ENCODE measurements around the gene EXT2.

Gene EXT2

GRCh38 chr11:44095506-44096359 is at the start of gene EXT2:
Gene EXT2, plus strand, starts transcription at chr11:44095678. Its CDS starts 12,035 bp downstream, at chr11:44107713.
- no peaks in the 10 kb centered on the region for H3K36me3 ChIP-seq (ENCODE audit: control insufficient read depth, insufficient read depth, low read length)
- no peaks in the 10 kb centered on the region for H3K27me3 ChIP-seq (ENCODE audit: control insufficient read depth, insufficient read depth, low read length)
- H3K4me1 ChIP-seq (ENCODE audit: control insufficient read depth, insufficient read depth, low read length): peaks cover 11% of the 10 kb centered on the region
- peak within 1 kb of the TSS; percentile 64 for H3K4me3 ChIP-seq (ENCODE audit: low read length)
- peak within 1 kb of the TSS; percentile 82 for H3K9ac ChIP-seq (ENCODE audit: low read length)
- no peaks in the 10 kb centered on the region for H3K9me3 ChIP-seq (ENCODE audit: control insufficient read depth, low read length)

- Histone ChIP-seq H3K9me3 (ENCODE audit: control insufficient read depth, low read length) (no peaks in the 10 kb centered on the region), H3K36me3 (ENCODE audit: control insufficient read depth, insufficient read depth, low read length) (no peaks in the 10 kb centered on the region), H3K9ac (ENCODE audit: low read length) (no peak overlapping the region), H3K27me3 (ENCODE audit: control insufficient read depth, insufficient read depth, low read length) (peaks cover 2% of the 10 kb centered on the region), H3K4me3 (ENCODE audit: low read length) (no peak overlapping the region), H3K4me1 (ENCODE audit: control insufficient read depth, insufficient read depth, low read length) (no peaks in the 10 kb centered on the region)
Measured at GRCh38 chr11:44046182-44046581, 49.3 kb upstream of the EXT2 start.

DNA sequence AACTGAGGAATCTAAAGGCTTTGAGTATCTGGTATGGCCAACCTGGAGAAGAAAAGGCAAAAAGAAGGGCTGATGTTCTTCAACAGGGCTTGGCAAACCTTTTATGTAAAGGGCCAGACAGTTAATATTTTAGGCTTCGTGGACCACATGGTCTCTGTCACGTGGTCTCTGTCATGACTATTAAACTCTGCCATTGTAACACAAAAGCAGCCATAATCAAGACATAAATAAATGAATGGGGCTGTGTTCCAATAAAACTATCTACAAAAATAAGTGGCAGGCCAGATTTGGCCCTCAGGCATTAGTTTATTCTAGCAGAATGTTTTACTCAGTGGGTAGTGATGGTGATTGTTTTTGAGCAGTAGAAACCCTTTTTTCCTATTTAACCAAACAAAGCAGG is 48.2 kb upstream of the EXT2 start:
- no peak overlapping the region for H3K9ac ChIP-seq (ENCODE audit: low read length)
- peaks cover 2% of the 10 kb centered on the region for H3K27me3 ChIP-seq (ENCODE audit: control insufficient read depth, insufficient read depth, low read length)
- H3K4me3 ChIP-seq (ENCODE audit: low read length): no peak overlapping the region
- no peaks in the 10 kb centered on the region for H3K36me3 ChIP-seq (ENCODE audit: control insufficient read depth, insufficient read depth, low read length)
- H3K4me1 ChIP-seq (ENCODE audit: control insufficient read depth, insufficient read depth, low read length): no peaks in the 10 kb centered on the region
- H3K9me3 ChIP-seq (ENCODE audit: control insufficient read depth, low read length): no peaks in the 10 kb centered on the region

- H3K9me3 ChIP-seq (ENCODE audit: control insufficient read depth, low read length): no peaks in the 10 kb centered on the region
- H3K9ac ChIP-seq (ENCODE audit: low read length): no peak within 1 kb of the TSS
- H3K4me3 ChIP-seq (ENCODE audit: low read length): no peak within 1 kb of the TSS
- peaks cover 2% of the 10 kb centered on the region for H3K27me3 ChIP-seq (ENCODE audit: control insufficient read depth, insufficient read depth, low read length)
- no peaks in the 10 kb centered on the region for H3K36me3 ChIP-seq (ENCODE audit: control insufficient read depth, insufficient read depth, low read length)
- H3K4me1 ChIP-seq (ENCODE audit: control insufficient read depth, insufficient read depth, low read length): no peaks in the 10 kb centered on the region
Measured at GRCh38 chr11:44047931-44048431, 47.5 kb upstream of the EXT2 start, which contains the start of gene ACCSL. Gene ACCSL, plus strand, starts transcription at chr11:44047981. Its CDS starts 56 bp downstream, at chr11:44048037.

GRCh38 chr11:44049832-44050231 is 45.6 kb upstream of the EXT2 start:
- H3K4me1 ChIP-seq (ENCODE audit: control insufficient read depth, insufficient read depth, low read length): no peaks in the 10 kb centered on the region
- H3K27me3 ChIP-seq (ENCODE audit: control insufficient read depth, insufficient read depth, low read length): peaks cover 2% of the 10 kb centered on the region
- H3K9ac ChIP-seq (ENCODE audit: low read length): no peak overlapping the region
- no peak overlapping the region for H3K4me3 ChIP-seq (ENCODE audit: low read length)
- H3K9me3 ChIP-seq (ENCODE audit: control insufficient read depth, low read length): no peaks in the 10 kb centered on the region
- no peaks in the 10 kb centered on the region for H3K36me3 ChIP-seq (ENCODE audit: control insufficient read depth, insufficient read depth, low read length)

GRCh38 chr11:44051171-44051570 is 44.3 kb upstream of the EXT2 start:
- H3K36me3 ChIP-seq (ENCODE audit: control insufficient read depth, insufficient read depth, low read length): no peaks in the 10 kb centered on the region
- H3K27me3 ChIP-seq (ENCODE audit: control insufficient read depth, insufficient read depth, low read length): no peaks in the 10 kb centered on the region
- H3K4me3 ChIP-seq (ENCODE audit: low read length): no peak overlapping the region
- H3K9me3 ChIP-seq (ENCODE audit: control insufficient read depth, low read length): no peaks in the 10 kb centered on the region
- H3K4me1 ChIP-seq (ENCODE audit: control insufficient read depth, insufficient read depth, low read length): no peaks in the 10 kb centered on the region
- H3K9ac ChIP-seq (ENCODE audit: low read length): no peak overlapping the region

- Histone ChIP-seq H3K4me3 (ENCODE audit: low read length) (no peak overlapping the region), H3K9me3 (ENCODE audit: control insufficient read depth, low read length) (no peaks in the 10 kb centered on the region), H3K9ac (ENCODE audit: low read length) (no peak overlapping the region), H3K4me1 (ENCODE audit: control insufficient read depth, insufficient read depth, low read length) (no peaks in the 10 kb centered on the region), H3K27me3 (ENCODE audit: control insufficient read depth, insufficient read depth, low read length) (no peaks in the 10 kb centered on the region), H3K36me3 (ENCODE audit: control insufficient read depth, insufficient read depth, low read length) (no peaks in the 10 kb centered on the region)
Measured at GRCh38 chr11:44057340-44057739, 38.1 kb upstream of the EXT2 start.

DNA sequence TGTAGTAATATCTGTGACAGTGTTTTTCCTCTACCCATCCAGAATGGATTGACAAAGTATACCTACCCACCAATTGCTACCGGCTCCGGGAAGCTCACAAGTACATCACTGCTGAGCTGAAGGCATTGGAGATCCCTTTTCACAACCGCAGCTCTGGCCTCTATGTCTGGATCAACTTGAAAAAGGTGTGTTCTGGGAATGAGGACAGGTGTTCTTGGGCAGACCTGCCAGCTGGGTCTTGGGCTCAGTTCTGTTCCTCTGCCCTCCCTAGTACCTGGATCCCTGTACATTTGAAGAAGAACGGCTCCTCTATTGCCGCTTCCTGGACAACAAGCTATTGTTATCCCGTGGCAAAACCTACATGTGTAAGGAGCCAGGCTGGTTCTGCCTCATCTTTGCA is 37.2 kb upstream of the EXT2 start:
- no peaks in the 10 kb centered on the region for H3K27me3 ChIP-seq (ENCODE audit: control insufficient read depth, insufficient read depth, low read length)
- no peak overlapping the region for H3K9ac ChIP-seq (ENCODE audit: low read length)
- no peaks in the 10 kb centered on the region for H3K36me3 ChIP-seq (ENCODE audit: control insufficient read depth, insufficient read depth, low read length)
- no peaks in the 10 kb centered on the region for H3K9me3 ChIP-seq (ENCODE audit: control insufficient read depth, low read length)
- H3K4me1 ChIP-seq (ENCODE audit: control insufficient read depth, insufficient read depth, low read length): no peaks in the 10 kb centered on the region
- H3K4me3 ChIP-seq (ENCODE audit: low read length): no peak overlapping the region

- peaks cover 7% of the 10 kb centered on the region for H3K4me1 ChIP-seq (ENCODE audit: control insufficient read depth, insufficient read depth, low read length)
Measured at GRCh38 chr11:44065161-44065661, 30.3 kb upstream of the EXT2 start.

GRCh38 chr11:44065841-44066731 is 29.4 kb upstream of the EXT2 start, which contains the start of gene ACCS:
Gene ACCS, plus strand, starts transcription at chr11:44066270. Its CDS starts 1,358 bp downstream, at chr11:44067628.
- Histone ChIP-seq H3K9me3 (ENCODE audit: control insufficient read depth, low read length) (no peaks in the 10 kb centered on the region), H3K4me3 (ENCODE audit: low read length) (peak within 1 kb of the TSS; percentile 89), H3K36me3 (ENCODE audit: control insufficient read depth, insufficient read depth, low read length) (no peaks in the 10 kb centered on the region), H3K4me1 (ENCODE audit: control insufficient read depth, insufficient read depth, low read length) (peaks cover 7% of the 10 kb centered on the region), H3K9ac (ENCODE audit: low read length) (peak within 1 kb of the TSS; percentile 96), H3K27me3 (ENCODE audit: control insufficient read depth, insufficient read depth, low read length) (no peaks in the 10 kb centered on the region)

More at GRCh38 chr11:44065161-44065661, 30.3 kb upstream of the EXT2 start:
- Histone ChIP-seq H3K9me3 (ENCODE audit: control insufficient read depth, low read length) (no peaks in the 10 kb centered on the region), H3K36me3 (ENCODE audit: control insufficient read depth, insufficient read depth, low read length) (no peaks in the 10 kb centered on the region), H3K9ac (ENCODE audit: low read length) (peak overlapping the region; percentile 96), H3K27me3 (ENCODE audit: control insufficient read depth, insufficient read depth, low read length) (no peaks in the 10 kb centered on the region), H3K4me3 (ENCODE audit: low read length) (no peak overlapping the region)

DNA sequence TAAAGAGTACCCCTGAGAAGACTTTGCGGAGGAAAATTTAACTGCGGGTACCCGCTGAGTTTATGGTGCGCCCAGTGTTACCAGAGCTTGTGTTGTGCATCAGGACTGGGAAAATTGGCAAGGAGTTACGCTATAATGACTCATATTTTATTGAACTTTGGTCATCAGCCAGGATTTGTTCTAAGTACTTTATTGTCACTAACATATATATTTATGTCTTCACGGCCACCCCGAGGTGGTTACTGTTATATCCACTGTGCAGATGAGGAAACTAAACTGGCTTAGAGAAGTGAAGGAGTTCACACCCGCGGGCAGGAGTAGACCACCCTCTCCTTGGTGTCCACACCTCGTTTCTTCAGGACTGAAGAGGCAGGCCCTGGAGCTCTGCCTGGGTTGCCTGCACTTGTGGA is 28.7 kb upstream of the EXT2 start:
- Histone ChIP-seq H3K27me3 (ENCODE audit: control insufficient read depth, insufficient read depth, low read length) (no peaks in the 10 kb centered on the region), H3K4me3 (ENCODE audit: low read length) (peak overlapping the region; percentile 89), H3K4me1 (ENCODE audit: control insufficient read depth, insufficient read depth, low read length) (peaks cover 7% of the 10 kb centered on the region), H3K9ac (ENCODE audit: low read length) (peak overlapping the region; percentile 96), H3K9me3 (ENCODE audit: control insufficient read depth, low read length) (no peaks in the 10 kb centered on the region), H3K36me3 (ENCODE audit: control insufficient read depth, insufficient read depth, low read length) (no peaks in the 10 kb centered on the region)

Measured in mucosa of stomach (tissue), 1 donor.